GM20000 (cell line): ENCODE measurements around the gene FXYD7.

Experiments
- DNase-seq: peaks from one replicate; pipeline ENCODE4 v3.0.0; 2012; ENCODE audit warnings: low spot score
- CTCF ChIP-seq: IDR thresholded peaks from 2 replicates; pipeline ENCODE4 v1.5.1; 2012; ENCODE audit warnings: mild to moderate bottlenecking, control low read depth; ENCODE audit errors: extremely low read depth, missing control alignments

FXYD7 gene

GRCh38 chr19:35157431-35157830 is 14.4 kb downstream of the FXYD7 start:
- TF ChIP-seq CTCF: no peak

GRCh38 chr19:35159606-35160005 is 16.6 kb downstream of the FXYD7 start:
- no peak for TF ChIP-seq CTCF
- DNase-seq: no peak

More at GRCh38 chr19:35157431-35157830, 14.4 kb downstream of the FXYD7 start:
- no peak for DNase-seq

- TF ChIP-seq CTCF: no peak
These were observed 17.8 kb downstream of the FXYD7 start for GRCh38 chr19:35160629-35161433.

DNA sequence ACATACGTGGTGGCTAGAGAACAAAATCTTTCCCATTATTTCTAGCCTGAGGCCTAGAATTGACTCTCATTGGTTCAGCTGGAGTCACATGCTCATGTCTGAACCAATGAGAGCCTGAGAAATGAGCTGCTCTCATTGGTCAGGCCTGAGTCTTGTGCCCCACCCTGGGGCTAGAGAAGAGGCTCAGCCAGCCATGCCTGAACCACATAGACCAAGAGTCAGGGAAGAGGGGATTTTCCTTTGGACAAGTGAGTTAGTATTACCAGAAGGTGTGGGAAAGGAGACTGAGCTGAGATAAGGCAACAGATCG is 18.3 kb downstream of the FXYD7 start:
- DNase-seq: no peak

More at GRCh38 chr19:35160629-35161433, 17.8 kb downstream of the FXYD7 start:
- no peak for DNase-seq

GRCh38 chr19:35162471-35163326 is 19.6 kb downstream of the FXYD7 start:
- DNase-seq: no peak
- TF ChIP-seq CTCF: no peak

More for the DNA sequence above, 18.3 kb downstream of the FXYD7 start:
- TF ChIP-seq CTCF: no peak

GRCh38 chr19:35164418-35164817 is 21.4 kb downstream of the FXYD7 start:
- no peak for TF ChIP-seq CTCF
- DNase-seq: no peak
